Pancreas (tissue), 10 donors: ENCODE results near the gene RAB36. TPM values are rescaled to one million over a fixed set of nuclear protein-coding genes. Genes with fewer than 3 reads are reported as not detected.

ENCODE experiments used
- ATAC-seq, 4 donors: fragments of 200-7000 bp; cut with Tn5 transposase; one replicate each; pipeline versions ENCODE4 v1.8.0 to v1.9.1; 2020; ENCODE audit warnings: mild to moderate bottlenecking in 4 of 4, moderate library complexity in 4 of 4
- DNase-seq, 6 donors: peaks; one replicate each; pipeline ENCODE4 v3.0.0-alpha.2; 2020
- FAIRE-seq: peaks from 2 replicates; lab custom pipeline; 2012; peaks lifted over from hg19 to GRCh38; lab: Jason Lieb, UNC
- H3K27ac ChIP-seq, 4 donors: fragments of 200-600 bp; sonication (generic); 1 replicate in 3 of 4; 2 replicates in 1 of 4; pipeline versions ENCODE4 v1.5.0 to v1.8.0; 2020
- H3K27me3 ChIP-seq, 4 donors: fragments of 200-600 bp; one replicate each; pipeline ENCODE4 v1.8.0; 2021
- H3K36me3 ChIP-seq, 3 donors: fragments of 200-600 bp; sonication (generic) in 1 of 3; one replicate each; pipeline versions ENCODE4 v1.5.0 to v1.8.0; 2020 to 2021
- H3K4me1 ChIP-seq, 3 donors: fragments of 200-600 bp; one replicate each; pipeline ENCODE4 v1.8.0; 2021
- H3K4me3 ChIP-seq, 4 donors: fragments of 200-600 bp; sonication (generic) in 2 of 4; one replicate each; pipeline versions ENCODE4 v1.5.0 to v1.8.0; 2020 to 2021
- H3K9me3 ChIP-seq, 4 donors: fragments of 200-600 bp; one replicate each; pipeline ENCODE4 v1.8.0; 2021
- WGBS, 2 donors: extraction: QIAGEN DNeasy Blood & Tissue Kit; methylation state at CpG; one replicate each; pipeline ENCODE4 v1.1.7; 2013; 5-methylcytosine and 5-hydroxymethylcytosine counted together
- intact Hi-C, 3 donors: fragments of 100-400 bp; cut with DNase I; formaldehyde crosslinking; loops; one replicate each; pipeline versions ENCODE4 v1.11.1 to v1.14.2; 2022
- polyA plus RNA-seq, 2 donors: library from polyadenylated mRNA; stranded (reverse); fragments of 200-250 nt; gene quantifications; one replicate each; pipeline ENCODE4 v1.2.3, GENCODE V29; 2013
- total RNA-seq, 6 donors: library from RNA; stranded (reverse); fragmentation: NEBNext Ultra II Directional in 4 of 6; extraction: Animal tissue kit (Norgen Biotek cat#: 25700) in 4 of 6; gene quantifications; one replicate each; pipeline versions ENCODE4 v1.2.1 to v1.2.4, GENCODE V29; 2021 to 2023
- TF ChIP-seq, protein P1 (sequence below), 4 donors: fragments of 200-600 bp; sonication (generic) in 3 of 4; IDR thresholded peaks; one replicate each; pipeline versions ENCODE4 v1.5.0 to v1.8.0; 2021; ENCODE audit warnings: antibody characterized with exemption in 4 of 4
- donor health status: healthy with polysubstance abuse.
- donor health status: DM: no; HTN: no; CAD: no; lungs with moderate emphysema.
- donor health status: DM: no; HTN: no; CAD: no.
- donor health status: control.
- donor health status: control.
- donor health status: Bipolar disorder and iron deficiency.
- donor health status: DM: yes; HTN: yes; CAD: no.
- donor health status: DM: no; HTN: no; CAD: no.
- donor health status: DM: no; HTN: no; CAD: no.
- donor health status: DM: yes; HTN: yes; CAD: no.

The RAB36 gene
- total and polyA plus RNA-seq, 8 donors, result 1.2 to 7.3 (median 3.1) TPM

DNA sequence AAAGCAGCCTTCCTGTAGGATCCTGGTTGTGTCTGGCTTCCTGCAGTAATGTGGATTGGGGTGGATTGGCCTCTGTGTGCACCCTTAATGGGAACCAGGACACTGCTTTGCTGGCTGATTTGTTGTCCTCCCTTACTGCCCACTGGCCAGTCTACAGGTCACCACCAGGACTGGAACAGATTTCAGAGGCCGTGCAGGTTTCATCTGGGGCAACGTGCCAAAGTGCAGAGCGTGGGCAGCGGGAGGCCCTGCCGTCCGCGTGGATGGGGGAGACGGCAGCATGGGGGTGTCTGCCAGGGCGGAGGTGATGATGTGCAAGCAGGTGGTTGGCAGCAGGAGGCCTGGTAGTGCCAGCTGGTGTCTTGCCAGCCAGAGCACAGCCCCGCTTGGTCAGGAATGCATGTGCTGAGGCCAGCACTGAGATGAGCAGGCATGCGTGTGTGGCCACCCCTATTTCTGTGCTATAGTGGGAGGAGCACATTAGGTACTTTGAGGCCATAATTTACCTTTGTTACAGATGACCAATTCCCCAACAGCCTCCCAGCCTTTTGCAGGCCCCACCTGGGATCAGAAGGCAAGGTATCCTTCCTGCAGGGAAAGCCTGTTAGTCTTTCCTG is 59.4 kb downstream of the RAB36 start:
- Histone ChIP-seq H3K4me1 (peaks cover 18 to 39% (median 19%) of the 10 kb centered on the region in 3 donors), H3K4me3 (no peak overlapping the region), H3K36me3 (no peaks in the 10 kb centered on the region), H3K9me3 (no peaks in the 10 kb centered on the region), H3K27ac (peak overlapping the region in 2 of 4 donors; percentile 19 to 47), H3K27me3 (no peaks in the 10 kb centered on the region)
- peak; percentile 58 to 91 (median 78) for DNase-seq
- ATAC-seq, result peak; percentile 71 to 83 (median 78)
- WGBS, 2 donors, result 7 to 11% methylated on average over 11 of the region's 11 CpGs
- TF ChIP-seq, protein P1, sequence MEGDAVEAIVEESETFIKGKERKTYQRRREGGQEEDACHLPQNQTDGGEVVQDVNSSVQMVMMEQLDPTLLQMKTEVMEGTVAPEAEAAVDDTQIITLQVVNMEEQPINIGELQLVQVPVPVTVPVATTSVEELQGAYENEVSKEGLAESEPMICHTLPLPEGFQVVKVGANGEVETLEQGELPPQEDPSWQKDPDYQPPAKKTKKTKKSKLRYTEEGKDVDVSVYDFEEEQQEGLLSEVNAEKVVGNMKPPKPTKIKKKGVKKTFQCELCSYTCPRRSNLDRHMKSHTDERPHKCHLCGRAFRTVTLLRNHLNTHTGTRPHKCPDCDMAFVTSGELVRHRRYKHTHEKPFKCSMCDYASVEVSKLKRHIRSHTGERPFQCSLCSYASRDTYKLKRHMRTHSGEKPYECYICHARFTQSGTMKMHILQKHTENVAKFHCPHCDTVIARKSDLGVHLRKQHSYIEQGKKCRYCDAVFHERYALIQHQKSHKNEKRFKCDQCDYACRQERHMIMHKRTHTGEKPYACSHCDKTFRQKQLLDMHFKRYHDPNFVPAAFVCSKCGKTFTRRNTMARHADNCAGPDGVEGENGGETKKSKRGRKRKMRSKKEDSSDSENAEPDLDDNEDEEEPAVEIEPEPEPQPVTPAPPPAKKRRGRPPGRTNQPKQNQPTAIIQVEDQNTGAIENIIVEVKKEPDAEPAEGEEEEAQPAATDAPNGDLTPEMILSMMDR (IDR thresholded peaks at IDR 0.05), result no peak
- no peak for FAIRE-seq
- intact Hi-C loops, result no loop called here

DNA sequence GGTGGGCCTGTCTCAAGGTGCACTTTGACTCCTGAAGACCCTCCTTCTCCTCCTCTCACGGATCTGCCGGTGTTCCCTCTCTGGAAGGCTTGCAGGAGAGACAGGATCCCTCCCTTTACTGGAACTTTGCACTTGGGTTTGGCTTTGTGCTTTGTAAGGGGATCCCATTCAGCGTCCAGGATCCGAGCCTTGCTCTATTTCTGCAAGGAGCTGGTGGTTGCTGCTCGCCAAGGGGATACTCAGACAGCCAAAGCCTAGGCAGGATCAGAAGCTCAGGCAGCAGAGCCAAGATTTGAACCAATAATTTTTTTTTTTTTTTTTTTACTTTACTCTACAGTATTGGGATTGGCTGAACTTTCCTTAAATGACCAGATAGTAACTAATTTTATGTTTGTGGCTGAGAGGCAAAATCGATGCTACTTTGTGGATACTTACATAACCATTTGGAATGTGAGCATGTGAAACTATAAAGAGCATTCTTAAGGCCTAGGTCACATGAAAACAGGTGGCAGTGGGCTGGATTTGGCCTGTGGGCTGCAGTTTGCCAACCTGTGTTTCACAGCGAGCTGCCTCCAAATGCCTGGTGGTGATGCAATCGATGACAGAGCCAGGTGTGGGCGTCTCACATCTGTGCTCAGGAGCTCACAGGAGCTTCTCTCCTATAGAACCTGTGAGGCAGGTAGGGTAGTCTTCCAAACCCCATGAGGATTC is 60.2 kb downstream of the RAB36 start:
- H3K36me3 ChIP-seq, result no peaks in the 10 kb centered on the region
- WGBS, 2 donors, result 65 to 67% methylated on average over 9 of the region's 9 CpGs
- H3K4me3 ChIP-seq, result no peak overlapping the region
- intact Hi-C loops, result no loop called here
- peak; percentile 50 to 67 (median 66) for ATAC-seq
- H3K27ac ChIP-seq, result peak overlapping the region in 2 of 4 donors; percentile 19 to 47
- no peak for FAIRE-seq
- no peaks in the 10 kb centered on the region for H3K9me3 ChIP-seq
- peak in 3 of 6 donors; percentile 58 to 73 (median 61) for DNase-seq
- H3K27me3 ChIP-seq, result no peaks in the 10 kb centered on the region
- TF ChIP-seq, protein P1 (IDR thresholded peaks at IDR 0.05), result no peak
- peaks cover 16 to 33% (median 18%) of the 10 kb centered on the region in 3 donors for H3K4me1 ChIP-seq

DNA sequence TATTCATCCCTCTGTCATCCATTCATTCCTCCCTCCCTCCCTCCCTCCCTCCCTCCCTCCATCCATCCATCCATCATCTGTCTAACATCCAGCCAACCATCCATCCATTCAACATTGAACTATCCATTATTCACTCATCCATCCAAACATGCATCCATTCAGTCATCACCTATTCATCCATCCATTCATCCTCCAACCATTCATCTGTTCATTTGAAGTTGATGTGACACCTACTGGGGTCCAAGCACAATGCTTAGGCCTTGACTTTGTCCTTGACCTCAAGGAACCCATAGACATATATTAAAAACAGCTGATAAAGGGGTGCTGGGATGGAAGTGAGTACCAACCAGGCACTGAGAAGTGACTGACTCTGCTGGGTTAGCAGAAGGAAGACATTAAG is 61.6 kb downstream of the RAB36 start:
- no peak overlapping the region for H3K4me3 ChIP-seq
- TF ChIP-seq, protein P1 (IDR thresholded peaks at IDR 0.05), result no peak
- H3K9me3 ChIP-seq, result no peaks in the 10 kb centered on the region
- H3K27ac ChIP-seq, result no peak overlapping the region
- intact Hi-C loops, result no loop called here
- DNase-seq, result no peak
- no peak for ATAC-seq
- no peaks in the 10 kb centered on the region for H3K36me3 ChIP-seq
- peaks cover 9 to 21% (median 11%) of the 10 kb centered on the region in 3 donors for H3K4me1 ChIP-seq
- no peaks in the 10 kb centered on the region for H3K27me3 ChIP-seq
- no peak for FAIRE-seq

DNA sequence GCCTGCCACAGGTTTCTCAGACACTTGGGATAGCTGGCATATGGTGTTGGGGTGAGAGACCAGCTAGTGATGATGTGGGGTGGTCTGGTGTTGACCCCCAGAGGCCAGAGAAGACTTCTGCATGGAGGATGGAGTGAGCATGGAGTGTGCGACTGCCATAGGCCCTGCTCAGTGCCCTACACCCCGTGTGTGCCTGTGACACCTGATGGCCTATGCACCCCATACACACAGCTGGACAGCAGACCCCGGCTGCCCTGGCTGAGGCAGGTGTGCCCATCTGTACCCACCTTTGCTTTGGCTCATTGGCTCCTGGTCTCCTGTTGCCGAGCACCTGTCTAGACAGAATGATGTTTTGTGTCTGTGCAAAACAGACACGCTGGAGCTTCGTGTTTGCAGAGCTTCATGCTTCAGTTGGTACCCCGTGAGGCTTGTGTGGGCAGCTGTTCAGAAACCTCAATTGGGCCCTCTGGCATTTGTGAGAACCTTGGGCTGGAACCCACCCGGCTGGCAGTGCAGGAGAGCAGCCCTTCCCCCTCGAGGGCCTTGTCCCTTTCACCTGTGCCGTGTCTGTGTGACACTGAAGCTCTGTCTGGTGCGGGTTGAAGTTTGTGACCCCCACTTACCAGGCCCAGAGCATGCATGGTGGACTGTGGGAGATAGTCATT is 62.6 kb downstream of the RAB36 start:
- DNase-seq (no peak), ATAC-seq (peak in 2 of 4 donors; percentile 19 to 47), FAIRE-seq (no peak)
- TF ChIP-seq, protein P1 (IDR thresholded peaks at IDR 0.05), result no peak
- WGBS, 2 donors, result 87 to 91% methylated on average over 11 of the region's 11 CpGs
- intact Hi-C loops, result no loop called here
- Histone ChIP-seq H3K36me3 (no peaks in the 10 kb centered on the region), H3K4me1 (peaks cover 9 to 21% (median 9%) of the 10 kb centered on the region in 3 donors), H3K4me3 (no peak overlapping the region), H3K27ac (no peak overlapping the region), H3K9me3 (no peaks in the 10 kb centered on the region), H3K27me3 (no peaks in the 10 kb centered on the region)
